ENCODE data around the gene VSIG1.

Gene VSIG1

GRCh38 chrX:108064613-108065012 is 19.7 kb downstream of the VSIG1 start:
- DNase-seq = no peak

GRCh38 chrX:108068121-108068520 is 23.3 kb downstream of the VSIG1 start:
- DNase-seq = no peak

DNA sequence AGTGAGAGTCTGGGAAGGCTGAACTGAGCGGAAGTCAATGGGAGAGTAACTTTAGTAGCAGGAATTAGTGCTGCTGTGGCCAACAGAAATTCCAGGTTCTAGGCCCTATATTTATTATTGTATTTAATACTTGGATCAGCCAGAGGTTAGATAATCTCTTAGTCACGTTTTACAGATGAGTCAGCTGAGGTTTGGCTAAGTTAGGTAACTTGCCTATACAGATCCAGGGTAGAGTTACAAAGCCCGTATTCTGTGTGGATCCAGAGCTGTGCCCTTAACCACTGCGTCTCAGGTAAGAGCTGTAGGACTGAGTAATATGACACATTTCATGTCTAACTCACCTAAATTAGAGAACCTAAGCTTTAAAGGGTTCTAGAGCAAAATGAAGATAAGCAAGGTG is 26.0 kb downstream of the VSIG1 start:
- no peak for DNase-seq

DNA sequence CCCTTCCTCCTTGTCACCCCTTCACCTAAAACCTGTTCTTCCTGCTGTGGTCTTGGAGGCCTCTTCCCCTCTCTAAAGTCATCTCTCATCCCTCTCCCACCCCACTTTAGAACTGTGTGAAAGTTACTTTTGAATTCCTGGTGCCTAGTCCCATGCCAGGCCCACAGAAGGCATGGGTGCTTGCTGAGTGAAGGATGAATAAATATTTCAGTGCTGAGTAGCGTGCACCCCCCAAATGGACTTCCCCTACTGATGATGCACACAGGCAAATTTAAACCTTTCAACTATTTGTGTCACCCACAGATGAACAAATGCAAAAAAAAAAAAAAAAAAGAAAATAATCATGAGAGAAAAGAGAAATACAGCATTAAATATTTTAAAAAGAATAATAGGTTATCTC is 26.7 kb downstream of the VSIG1 start:
- no peak for DNase-seq

DNA sequence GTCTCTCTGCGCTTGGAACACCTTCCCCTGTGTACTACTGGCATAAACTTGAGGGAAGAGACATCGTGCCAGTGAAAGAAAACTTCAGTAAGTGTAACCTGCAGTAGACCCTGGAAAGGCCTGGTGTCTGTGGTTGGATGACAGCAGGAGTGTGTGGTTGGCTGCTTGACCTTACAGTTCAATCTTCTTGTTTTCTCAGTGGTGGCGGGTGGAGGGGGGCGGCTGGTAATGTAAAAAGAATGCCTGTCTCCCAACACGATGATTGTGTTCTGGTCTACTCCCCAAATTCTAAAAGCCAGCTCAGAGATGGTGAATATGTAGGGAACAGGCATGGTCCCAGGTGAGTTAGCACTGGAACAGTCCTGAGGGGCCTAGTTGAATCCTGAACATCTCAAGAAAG is 27.9 kb downstream of the VSIG1 start:
- DNase-seq = no peak

DNA sequence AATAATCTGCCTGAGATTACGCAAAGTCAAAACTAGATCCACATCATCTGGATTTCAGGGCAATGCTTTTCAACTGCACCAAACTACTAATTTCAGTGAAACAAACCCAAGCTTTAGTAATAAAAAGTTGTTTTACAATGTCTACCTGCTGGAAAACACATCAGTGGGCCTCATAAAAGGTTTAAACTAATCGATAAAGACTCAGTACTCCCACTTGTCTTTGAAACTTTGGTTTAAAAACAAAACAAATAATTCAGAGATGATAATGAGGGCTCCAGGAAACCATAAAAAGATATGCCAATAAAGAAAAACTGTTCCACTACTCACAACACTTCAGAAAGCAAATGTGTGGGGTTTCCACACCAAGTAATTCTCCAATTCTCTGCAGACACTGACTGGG is 36.2 kb downstream of the VSIG1 start:
- no peak for DNase-seq

DNA sequence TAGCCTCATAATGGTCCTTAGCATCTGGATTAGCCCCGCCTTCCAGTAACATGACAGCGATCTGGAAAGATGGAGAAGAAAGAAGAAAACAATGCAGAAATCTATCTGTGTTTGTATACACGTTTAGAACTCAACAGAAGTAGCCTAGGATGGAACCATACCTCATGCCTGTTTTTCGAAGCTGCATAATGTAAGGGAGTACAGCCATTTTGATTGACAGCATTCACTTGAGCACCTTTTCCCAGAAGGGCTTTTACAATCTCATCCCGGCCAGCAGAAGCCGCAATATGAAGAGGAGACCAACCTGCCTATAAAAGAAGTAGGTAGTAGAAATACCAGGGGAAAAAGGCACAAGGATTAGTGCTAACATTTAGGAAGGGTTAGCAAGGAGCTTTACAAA is 42.9 kb downstream of the VSIG1 start:
- no peak for DNase-seq

DNA sequence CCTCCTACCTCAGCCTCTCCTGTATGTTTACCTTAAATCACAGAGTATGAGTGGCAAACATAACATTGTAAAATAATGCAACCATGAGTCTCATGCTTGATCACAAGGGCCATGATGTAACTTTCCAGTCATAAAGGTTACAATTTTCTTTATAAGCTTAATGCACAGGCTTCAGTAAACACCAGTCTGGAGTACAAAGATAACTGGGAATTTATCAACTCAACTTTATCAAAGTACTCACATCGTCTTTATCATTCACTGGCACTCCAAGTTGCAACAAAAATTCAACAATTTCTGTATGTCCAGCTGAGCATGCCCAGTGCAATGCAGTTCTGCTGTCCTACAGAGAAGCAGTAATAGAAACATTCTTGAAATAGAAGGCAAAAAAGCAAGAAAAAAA is 43.6 kb downstream of the VSIG1 start:
- DNase-seq = no peak

DNA sequence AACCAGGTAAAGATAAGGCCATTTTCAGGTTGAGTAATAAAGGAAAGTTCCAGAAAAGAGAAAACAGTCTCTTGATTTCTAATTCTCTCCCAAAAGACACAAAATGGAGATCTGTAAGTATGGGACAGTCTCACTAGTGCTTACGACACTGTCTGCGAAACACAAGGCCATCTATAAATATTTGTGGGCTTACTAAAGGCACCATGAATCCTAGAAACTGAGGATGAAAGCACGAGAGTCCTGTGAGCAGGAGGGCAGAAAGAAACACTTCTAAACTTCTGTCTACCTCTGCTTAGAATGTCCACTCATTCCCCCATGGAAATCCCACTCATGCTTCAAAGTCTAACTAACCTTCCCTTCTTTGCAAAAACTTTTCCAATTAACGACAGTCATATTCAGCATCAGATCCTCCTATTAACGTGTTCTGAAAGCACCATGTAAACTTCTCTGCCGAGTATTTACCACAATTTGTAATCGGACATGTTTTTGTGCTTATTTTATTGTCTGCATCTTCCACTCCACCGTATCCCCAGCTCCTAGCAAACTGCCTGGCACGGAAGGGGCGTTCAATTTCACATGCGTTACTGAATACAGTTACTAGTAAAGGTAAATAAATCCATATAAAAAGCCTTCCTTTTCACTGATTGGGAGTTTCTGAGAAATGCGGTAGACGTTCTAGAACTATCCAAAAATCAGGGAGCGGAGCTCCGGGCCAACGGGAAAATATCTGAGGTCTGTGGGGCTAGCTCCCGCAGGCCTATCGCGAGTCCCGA is 45.8 kb downstream of the VSIG1 start:
- no peak for DNase-seq

DNA sequence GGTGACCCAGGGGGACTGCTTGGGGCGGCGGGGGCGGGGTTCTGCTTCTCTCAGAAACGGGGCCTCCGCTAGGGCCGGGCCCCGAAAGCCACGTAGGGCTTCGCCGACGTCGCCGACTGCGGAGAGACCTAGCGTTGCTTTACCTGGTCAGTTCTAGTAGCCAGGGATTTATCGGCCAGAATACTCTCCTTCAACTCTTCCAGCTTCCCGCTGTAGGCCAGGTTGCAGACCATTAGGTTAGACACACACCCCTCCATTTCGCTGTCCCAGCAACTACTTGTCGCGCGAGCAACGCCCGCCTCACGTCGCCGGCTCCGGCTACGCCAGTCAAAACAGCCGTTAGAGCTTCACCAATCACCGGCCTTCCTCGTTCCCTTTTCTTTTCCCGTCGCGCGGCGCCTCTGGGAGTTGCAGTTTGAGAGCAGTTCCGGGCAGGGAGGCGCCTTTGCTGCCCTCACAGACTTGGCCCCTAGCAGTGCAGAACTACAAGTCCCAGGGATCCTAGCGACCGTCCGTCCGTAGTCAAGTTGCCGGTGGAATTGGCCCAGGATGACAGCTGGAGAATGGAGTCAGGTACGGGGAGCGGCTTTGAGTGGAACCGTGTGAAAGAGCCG is 46.5 kb downstream of the VSIG1 start, which contains the start of the genes ATG4A and PSMD10:
ATG4A (plus strand) TSS at position 515 of the 614 bp plus-strand sequence; CDS start at position 564, 49 bp downstream.
PSMD10 (minus strand) TSS at position 279 of the 614 bp plus-strand sequence; CDS start at position 257, 22 bp downstream.
- DNase-seq = peak; percentile 90 to 93

- DNase-seq = no peak
Observed at GRCh38 chrX:108091878-108092291, 47.0 kb downstream of the VSIG1 start.

- DNase-seq = no peak
Observed at GRCh38 chrX:108097380-108097779, 52.5 kb downstream of the VSIG1 start.

DNA sequence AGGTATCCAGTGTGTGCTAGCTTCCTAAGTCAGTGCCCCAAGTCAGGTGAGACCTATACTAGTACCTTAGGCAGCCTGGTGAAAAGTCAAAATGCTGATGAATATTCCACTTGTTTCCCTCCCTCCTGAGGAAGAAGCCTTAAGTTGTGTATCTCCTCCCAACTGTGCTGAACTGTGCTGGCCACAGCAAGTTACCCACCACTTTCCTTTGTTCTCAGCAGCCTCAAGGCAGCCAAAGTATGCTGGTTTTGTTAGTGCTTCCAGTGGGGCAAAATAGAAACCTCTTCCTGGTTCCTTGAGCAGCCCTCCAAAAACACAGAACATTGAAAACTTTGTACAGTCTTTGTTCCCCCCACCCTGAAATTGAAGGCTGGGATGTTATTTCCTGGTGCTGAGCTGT is 60.6 kb downstream of the VSIG1 start:
- DNase-seq = no peak

DNA sequence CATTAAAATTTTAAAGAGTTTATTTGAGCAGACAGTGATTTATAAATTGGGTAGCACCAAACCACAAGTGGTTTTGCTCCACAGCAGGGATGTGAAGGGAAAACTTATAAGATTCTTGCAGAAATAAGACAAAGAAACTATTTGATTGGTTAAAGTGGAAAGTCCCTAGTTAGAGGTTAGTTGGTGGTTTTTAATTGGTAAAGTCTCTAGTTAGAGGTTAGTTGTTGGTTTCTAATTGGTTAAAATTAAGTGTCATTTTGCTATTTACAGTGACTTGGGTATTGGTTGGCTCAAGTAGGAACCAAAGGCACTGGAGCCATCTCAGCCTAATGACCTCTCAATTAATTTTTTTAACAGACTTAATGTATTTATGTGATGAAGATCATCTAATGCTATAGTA is 69.7 kb downstream of the VSIG1 start:
- DNase-seq = no peak

DNA sequence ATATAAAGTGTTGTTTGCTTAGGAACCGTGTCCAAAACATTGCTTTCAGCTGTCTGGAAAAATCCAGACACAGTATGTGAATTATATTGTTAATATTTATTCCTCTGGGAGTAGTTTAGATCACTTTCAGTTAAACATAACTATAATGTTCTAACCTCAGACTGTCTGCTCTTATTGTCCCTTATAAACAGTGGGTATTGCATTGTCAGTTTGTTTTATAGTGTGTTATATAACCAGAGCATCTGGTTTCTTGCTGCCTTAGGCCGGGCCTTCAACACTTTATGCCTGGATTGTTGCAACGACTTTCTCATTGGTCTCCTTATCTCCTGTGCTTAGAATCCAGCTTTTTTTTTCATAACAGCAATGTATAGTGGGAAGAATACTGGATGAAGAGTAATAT is 73.1 kb downstream of the VSIG1 start:
- no peak for DNase-seq

DNA sequence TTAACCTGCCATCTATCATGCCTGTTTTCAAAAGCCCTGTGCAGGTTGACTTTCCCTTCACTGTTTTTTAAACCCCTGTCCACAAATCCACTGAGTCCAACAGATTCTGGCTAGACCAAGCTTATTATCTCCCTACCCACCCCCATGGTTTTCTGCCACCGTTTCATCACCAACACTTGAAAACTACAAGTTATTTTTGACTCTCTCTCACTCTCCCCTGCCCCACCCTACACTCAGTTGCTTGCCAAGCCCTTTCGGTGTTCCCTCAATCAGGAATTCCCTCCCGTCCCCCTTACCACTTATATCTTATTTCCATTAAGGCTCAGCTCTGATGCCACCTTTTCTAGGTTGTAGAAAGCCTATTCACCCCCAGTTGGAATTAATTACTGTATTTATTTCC is 76.4 kb downstream of the VSIG1 start:
- DNase-seq = no peak

GRCh38 chrX:108122748-108123147 is 77.9 kb downstream of the VSIG1 start:
- no peak for DNase-seq

DNA sequence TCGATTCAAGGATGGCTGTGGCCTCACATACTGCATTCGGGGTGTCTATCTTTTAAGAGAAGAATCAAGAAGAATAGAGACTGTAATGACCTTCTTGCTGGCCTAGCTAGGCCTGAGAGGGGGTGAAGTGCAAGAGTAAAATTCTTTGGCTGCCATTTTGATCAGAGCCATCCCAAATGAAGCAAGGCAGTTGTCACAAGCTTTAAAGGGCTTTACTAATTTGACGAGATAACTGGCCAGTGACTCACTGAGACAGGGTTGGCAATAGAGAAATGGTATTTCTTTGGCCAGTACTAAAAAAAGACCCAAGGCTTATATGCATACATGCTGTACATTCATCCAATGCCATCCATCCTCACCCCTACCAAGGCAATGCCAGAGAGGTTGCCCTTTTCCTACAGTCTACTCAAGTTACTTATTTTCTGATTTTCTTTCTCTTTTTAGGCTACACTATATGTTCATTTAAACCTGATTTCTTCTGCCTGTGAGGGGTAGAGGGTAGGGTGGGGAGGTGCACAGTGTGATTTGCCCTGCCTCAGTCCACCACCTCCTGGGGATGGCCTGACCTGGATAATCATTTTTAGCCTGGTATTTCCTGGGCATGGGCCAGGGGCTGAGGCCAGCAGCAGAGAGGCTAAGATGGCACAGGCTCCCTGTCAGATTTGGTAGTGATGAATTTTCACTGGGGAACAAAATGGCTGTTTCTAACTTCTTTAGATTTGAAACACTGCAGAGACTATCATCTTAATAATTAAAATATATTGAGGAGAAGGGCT is 78.9 kb downstream of the VSIG1 start:
- no peak for DNase-seq

GRCh38 chrX:108126661-108127060 is 81.8 kb downstream of the VSIG1 start:
- no peak for DNase-seq

GRCh38 chrX:108127152-108127551 is 82.3 kb downstream of the VSIG1 start:
- no peak for DNase-seq
